Esophagus squamous epithelium (tissue), 5 donors: ENCODE measurements around the gene UGGT1. TPM values are rescaled to one million over a fixed set of nuclear protein-coding genes. Genes with fewer than 3 reads are reported as not detected.

ENCODE experiments used
- DNase-seq: peaks from one replicate; lab custom pipeline; 2025; lab: John Stamatoyannopoulos, UW
- H3K27ac ChIP-seq, 4 donors: fragments of 200-600 bp; sonication (generic); one replicate each; pipeline ENCODE4 v1.5.1; 2016 to 2019; ENCODE audit warnings: mild to moderate bottlenecking in 1 of 4
- H3K27me3 ChIP-seq, 4 donors: fragments of 200-600 bp; sonication (generic); 1 replicate in 3 of 4; 2 replicates in 1 of 4; pipeline versions ENCODE4 v1.5.1 to v1.6.0; 2017 to 2021; ENCODE audit warnings: antibody characterized with exemption in 1 of 4
- H3K36me3 ChIP-seq, 3 donors: fragments of 200-600 bp; sonication (generic); one replicate each; pipeline ENCODE4 v1.5.1; 2016 to 2019
- H3K4me1 ChIP-seq, 3 donors: fragments of 200-600 bp; sonication (generic); one replicate each; pipeline ENCODE4 v1.5.1; 2017 to 2019
- H3K4me3 ChIP-seq, 4 donors: fragments of 200-600 bp; sonication (generic); 1 replicate in 3 of 4; 2 replicates in 1 of 4; pipeline ENCODE4 v1.5.1; 2016 to 2019; ENCODE audit warnings: mild to moderate bottlenecking in 2 of 4, moderate library complexity in 1 of 4
- H3K9me3 ChIP-seq, 3 donors: fragments of 200-600 bp; sonication (generic); one replicate each; pipeline ENCODE4 v1.5.1; 2016 to 2019
- POLR2A ChIP-seq, 4 donors: fragments of 450-650 bp; IDR thresholded peaks; one replicate each; pipeline ENCODE4 v1.6.1; 2017; ENCODE audit warnings: antibody characterized with exemption in 4 of 4, mild to moderate bottlenecking in 4 of 4, moderate library complexity in 3 of 4
- WGBS, 2 donors: methylation state at CpG; one replicate each; pipeline ENCODE4 v1.1.5; 2018; 5-methylcytosine and 5-hydroxymethylcytosine counted together
- intact Hi-C: fragments of 100-400 bp; cut with DNase I; formaldehyde crosslinking; loops from one replicate; pipeline ENCODE4 v1.15.0; 2022
- total RNA-seq, 4 donors: library from RNA; depleted of rRNA; stranded (reverse); fragments of >200 nt; gene quantifications; one replicate each; pipeline ENCODE4 v1.1.0, GENCODE V29; 2016
- TF ChIP-seq, protein P1 (sequence below), 6 experiments: fragments of 450-650 bp in 4 of 6; fragments of 200-600 bp in 2 of 6; sonication (generic) in 2 of 6; IDR thresholded peaks; one replicate each; pipeline ENCODE4 v1.5.1; 2016 to 2019; ENCODE audit warnings: antibody characterized with exemption in 6 of 6, mild to moderate bottlenecking in 4 of 6, moderate library complexity in 4 of 6
- donor health status: DM: yes; HTN: yes; CAD: no.

UGGT1 gene
- total RNA-seq, 4 donors from 2014 or later: 30.1 to 44.7 (median 42.1) TPM

DNA sequence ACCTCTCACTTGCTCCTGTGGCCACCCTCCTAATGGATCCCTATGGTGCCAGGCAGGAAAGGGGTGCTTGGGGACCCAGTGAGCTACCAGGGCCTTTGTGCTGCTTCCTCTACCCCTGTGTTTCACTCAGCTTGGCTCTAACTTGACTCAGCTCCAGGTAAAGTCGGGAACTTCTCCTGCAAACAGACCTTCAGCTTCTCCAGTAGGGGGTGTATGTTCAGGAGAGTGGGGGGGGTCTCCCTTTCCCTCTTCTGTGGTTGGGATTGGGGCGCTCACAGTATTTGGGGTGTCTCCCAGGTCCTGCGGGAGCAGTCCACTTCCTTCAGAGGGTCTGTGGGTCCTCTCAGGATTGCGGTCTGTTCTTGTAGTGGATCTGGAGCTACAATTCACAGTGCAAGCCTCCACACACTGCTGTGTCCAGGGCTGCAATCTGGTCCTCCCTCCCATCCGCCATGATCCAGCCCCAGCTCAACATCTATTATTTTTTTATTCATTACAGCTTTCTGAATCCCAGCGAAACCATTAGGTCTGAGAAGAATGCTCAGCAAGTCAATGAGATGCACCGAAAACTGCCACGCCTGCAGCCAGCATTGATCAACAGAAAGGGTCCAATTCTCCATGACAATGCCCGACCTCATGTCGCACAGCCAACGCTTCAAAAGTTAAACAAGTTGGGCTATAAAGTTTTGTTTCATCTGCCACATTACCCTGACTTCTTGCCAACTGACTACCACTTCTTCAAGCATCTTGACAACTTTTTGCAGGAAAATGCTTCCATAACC is 36.7 kb upstream of the UGGT1 start:
- intact Hi-C loops: no loop called here
- TF ChIP-seq, protein P1, sequence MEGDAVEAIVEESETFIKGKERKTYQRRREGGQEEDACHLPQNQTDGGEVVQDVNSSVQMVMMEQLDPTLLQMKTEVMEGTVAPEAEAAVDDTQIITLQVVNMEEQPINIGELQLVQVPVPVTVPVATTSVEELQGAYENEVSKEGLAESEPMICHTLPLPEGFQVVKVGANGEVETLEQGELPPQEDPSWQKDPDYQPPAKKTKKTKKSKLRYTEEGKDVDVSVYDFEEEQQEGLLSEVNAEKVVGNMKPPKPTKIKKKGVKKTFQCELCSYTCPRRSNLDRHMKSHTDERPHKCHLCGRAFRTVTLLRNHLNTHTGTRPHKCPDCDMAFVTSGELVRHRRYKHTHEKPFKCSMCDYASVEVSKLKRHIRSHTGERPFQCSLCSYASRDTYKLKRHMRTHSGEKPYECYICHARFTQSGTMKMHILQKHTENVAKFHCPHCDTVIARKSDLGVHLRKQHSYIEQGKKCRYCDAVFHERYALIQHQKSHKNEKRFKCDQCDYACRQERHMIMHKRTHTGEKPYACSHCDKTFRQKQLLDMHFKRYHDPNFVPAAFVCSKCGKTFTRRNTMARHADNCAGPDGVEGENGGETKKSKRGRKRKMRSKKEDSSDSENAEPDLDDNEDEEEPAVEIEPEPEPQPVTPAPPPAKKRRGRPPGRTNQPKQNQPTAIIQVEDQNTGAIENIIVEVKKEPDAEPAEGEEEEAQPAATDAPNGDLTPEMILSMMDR (IDR thresholded peaks at IDR 0.05): no peak
- WGBS, 2 donors: 86 to 95% methylated on average over 9 to 10 of the region's 11 CpGs
- Histone ChIP-seq H3K4me3 (no peak overlapping the region), H3K27ac (no peak overlapping the region), H3K4me1 (no peaks in the 10 kb centered on the region), H3K36me3 (no peaks in the 10 kb centered on the region), H3K27me3 (peaks cover 0 to 19% (median 0%) of the 10 kb centered on the region in 4 donors), H3K9me3 (peaks cover 0 to 3% (median 0%) of the 10 kb centered on the region in 3 donors)
- DNase-seq: no peak

DNA sequence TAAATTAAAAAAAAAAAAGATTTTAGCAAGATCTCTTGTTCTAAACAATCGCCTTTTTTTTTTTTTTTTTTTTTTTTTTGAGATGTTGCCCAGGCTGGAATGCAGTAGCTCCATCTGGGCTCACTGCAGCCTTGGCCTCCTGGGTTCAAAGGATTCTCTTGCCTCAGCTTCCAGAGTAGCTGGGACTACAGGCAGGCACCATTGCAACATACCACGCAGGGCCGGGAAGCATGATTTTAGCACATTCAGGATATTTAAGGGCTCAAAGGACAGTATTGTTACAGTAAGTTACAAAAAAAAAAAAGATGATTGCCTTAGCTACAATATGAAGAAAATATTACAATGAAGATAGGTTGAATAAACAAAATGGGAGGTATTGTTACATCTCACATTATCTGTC is 33.7 kb upstream of the UGGT1 start:
- DNase-seq: no peak
- WGBS, 2 donors: 64 to 90% methylated on average over 2 to 3 of the region's 3 CpGs
- peaks cover 0 to 19% (median 0%) of the 10 kb centered on the region in 4 donors for H3K27me3 ChIP-seq
- H3K9me3 ChIP-seq: no peaks in the 10 kb centered on the region
- intact Hi-C loops: no loop called here
- no peak for TF ChIP-seq POLR2A (IDR thresholded peaks at IDR 0.05)
- TF ChIP-seq, protein P1 (IDR thresholded peaks at IDR 0.05): no peak
- no peak overlapping the region for H3K4me3 ChIP-seq
- H3K36me3 ChIP-seq: no peaks in the 10 kb centered on the region
- no peak overlapping the region for H3K27ac ChIP-seq
- H3K4me1 ChIP-seq: no peaks in the 10 kb centered on the region

DNA sequence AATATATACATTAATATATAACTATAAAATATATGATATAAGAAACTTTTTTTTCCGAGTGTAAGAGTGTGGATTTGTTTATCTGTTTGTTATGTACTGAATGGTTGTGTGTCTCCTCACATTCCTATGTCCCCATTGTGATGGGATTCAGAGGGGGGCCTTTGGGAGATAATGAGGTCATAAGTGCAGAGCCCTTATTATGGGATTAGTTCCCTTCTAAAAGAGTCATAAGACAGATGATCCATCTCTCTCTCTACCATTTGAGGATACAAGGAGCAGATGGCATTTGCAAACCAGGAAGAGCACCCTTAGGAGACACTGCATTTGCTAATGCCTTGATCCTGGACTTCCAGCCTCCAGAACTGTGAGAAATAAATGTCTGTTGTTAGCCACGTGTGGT is 32.9 kb upstream of the UGGT1 start:
- TF ChIP-seq POLR2A (IDR thresholded peaks at IDR 0.05): no peak
- TF ChIP-seq, protein P1 (IDR thresholded peaks at IDR 0.05): no peak

DNA sequence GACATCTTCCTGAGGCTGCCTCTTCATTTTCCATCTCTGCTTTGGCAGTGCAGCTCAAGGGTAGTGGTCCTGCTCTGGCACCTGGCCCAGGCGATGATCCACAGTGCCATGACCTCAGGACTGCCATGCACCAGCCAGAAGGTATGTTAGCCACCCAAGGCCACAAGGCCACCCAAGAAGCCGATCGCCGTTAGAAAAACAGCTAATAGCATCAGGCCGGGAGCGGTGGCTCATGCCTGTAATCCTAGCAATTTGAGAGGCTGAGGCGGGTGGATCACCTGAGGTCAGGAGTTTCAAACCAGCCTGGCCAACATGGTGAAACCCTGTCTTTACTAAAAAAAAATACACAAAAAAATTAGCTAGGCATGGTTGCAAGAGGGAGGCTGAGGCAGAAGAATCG is 28.4 kb upstream of the UGGT1 start:
- Histone ChIP-seq H3K27me3 (no peaks in the 10 kb centered on the region), H3K27ac (no peak overlapping the region), H3K4me1 (no peaks in the 10 kb centered on the region), H3K36me3 (no peaks in the 10 kb centered on the region), H3K9me3 (no peaks in the 10 kb centered on the region), H3K4me3 (no peak overlapping the region)
- intact Hi-C loops: no loop called here
- 80 to 88% methylated on average over 1 to 5 of the region's 8 CpGs for WGBS, 2 donors
- no peak for TF ChIP-seq POLR2A (IDR thresholded peaks at IDR 0.05)
- TF ChIP-seq, protein P1 (IDR thresholded peaks at IDR 0.05): no peak
- DNase-seq: no peak

More for the DNA sequence above, 32.9 kb upstream of the UGGT1 start:
- no peaks in the 10 kb centered on the region for H3K36me3 ChIP-seq
- no peak overlapping the region for H3K27ac ChIP-seq
- no peaks in the 10 kb centered on the region for H3K9me3 ChIP-seq
- WGBS, 2 donors: 21 to 80% methylated on average over 1 to 2 of the region's 2 CpGs
- peaks cover 0 to 11% (median 0%) of the 10 kb centered on the region in 4 donors for H3K27me3 ChIP-seq
- H3K4me3 ChIP-seq: no peak overlapping the region
- no peaks in the 10 kb centered on the region for H3K4me1 ChIP-seq
- no peak for DNase-seq
- intact Hi-C loops: no loop called here

DNA sequence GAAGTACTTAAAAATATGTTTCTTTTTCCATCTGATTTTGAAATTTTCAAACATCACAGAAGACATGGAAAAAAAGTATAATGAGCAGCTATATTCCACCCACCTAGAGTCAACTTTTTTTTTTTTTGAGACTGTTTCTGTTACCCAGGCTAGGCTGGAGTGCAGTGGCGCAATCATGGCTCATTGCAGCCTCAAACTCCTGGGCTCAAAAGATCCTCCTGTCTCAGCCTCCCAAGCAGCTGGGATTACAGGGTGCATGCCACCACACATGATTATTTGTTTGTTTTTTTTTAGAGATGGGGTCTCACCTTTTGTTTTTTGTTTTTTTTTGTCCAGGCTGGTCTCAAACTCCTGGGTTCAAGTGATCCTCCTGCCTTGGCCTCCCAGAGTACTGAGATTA is 26.6 kb upstream of the UGGT1 start:
- no peak overlapping the region for H3K27ac ChIP-seq
- intact Hi-C loops: no loop called here
- no peaks in the 10 kb centered on the region for H3K9me3 ChIP-seq
- no peaks in the 10 kb centered on the region for H3K36me3 ChIP-seq
- TF ChIP-seq POLR2A (IDR thresholded peaks at IDR 0.05): no peak
- TF ChIP-seq, protein P1 (IDR thresholded peaks at IDR 0.05): no peak
- DNase-seq: no peak
- no peaks in the 10 kb centered on the region for H3K27me3 ChIP-seq
- H3K4me3 ChIP-seq: no peak overlapping the region
- H3K4me1 ChIP-seq: no peaks in the 10 kb centered on the region
- WGBS, 2 donors: 86 to 100% methylated on average over 1 of the region's 1 CpG
